Esophagus muscularis mucosa (tissue), 4 donors: Measurements from ENCODE around the gene LRP5.

Experiments used
- CTCF ChIP-seq, 3 experiments: fragments of 200-600 bp in 2 of 3; fragments of 450-650 bp in 1 of 3; sonication (generic) in 2 of 3; IDR thresholded peaks; one replicate each; pipeline ENCODE4 v1.5.1; 2017 to 2019; ENCODE audit warnings: antibody characterized with exemption in 3 of 3, mild to moderate bottlenecking in 2 of 3, moderate library complexity in 1 of 3
- EP300 ChIP-seq: sonication (generic); formaldehyde crosslinking; IDR thresholded peaks from one replicate; pipeline ENCODE4 v1.6.1; 2017; ENCODE audit warnings: antibody characterized with exemption
- POLR2A ChIP-seq: fragments of 450-650 bp; IDR thresholded peaks from one replicate; pipeline ENCODE4 v1.6.1; 2017; ENCODE audit warnings: antibody characterized with exemption, moderate library complexity, mild to moderate bottlenecking, low read depth
- POLR2AphosphoS5 ChIP-seq, 2 donors: sonication (generic); formaldehyde crosslinking; IDR thresholded peaks; one replicate each; pipeline ENCODE4 v1.6.1; 2017; ENCODE audit warnings: antibody characterized with exemption in 2 of 2

GRCh38 chr11:68387840-68388239 lies 75.4 kb downstream of the LRP5 start:
- TF ChIP-seq POLR2A (no peak), POLR2AphosphoS5 (IDR thresholded peaks at IDR 0.05) (no peak), CTCF (IDR thresholded peaks at IDR 0.05) (no peak), EP300 (no peak)
